ENCODE data around the gene FMNL1.

Gene FMNL1

GRCh38 chr17:45277216-45277849 is 55.6 kb downstream of the FMNL1 start:
- no peak overlapping the region for H3K27ac ChIP-seq (ENCODE audit: insufficient read depth in 1 of 2, low read depth in 1 of 2, low read length in 2 of 2, poor library complexity in 1 of 2, severe bottlenecking in 2 of 2)
- POLR2A ChIA-PET: interaction anchor here (1.1 to 1.3 kb wide), 2 partner anchors 35 to 108 kb away, joined by 3 to 5 read pairs; no protein-coding TSS in a partner anchor
- peak; percentile 95 to 98 (median 95) for DNase-seq
- H3K36me3 ChIP-seq (ENCODE audit: control insufficient read depth in 4 of 4, insufficient read depth in 4 of 4, low read length in 3 of 4): peaks cover 0 to 39% (median 23%) of the 10 kb centered on the region in 4 experiments
- WGBS (ENCODE audit: insufficient coverage): 25% methylated on average over 13 of the region's 16 CpGs
- H3K9me3 ChIP-seq (ENCODE audit: control extremely low read depth in 1 of 5, control insufficient read depth in 4 of 5, insufficient read depth in 2 of 5, low read depth in 1 of 5, low read length in 4 of 5): no peaks in the 10 kb centered on the region
- no peak overlapping the region for H3K4me3 ChIP-seq (ENCODE audit: control insufficient read depth in 1 of 7, extremely low read depth in 1 of 7, insufficient read depth in 4 of 7, low read depth in 2 of 7, low read length in 6 of 7)
- H3K4me1 ChIP-seq (ENCODE audit: control extremely low read depth in 1 of 4, control insufficient read depth in 4 of 4, insufficient read depth in 4 of 4, low read length in 3 of 4): peaks cover 0 to 6% (median 6%) of the 10 kb centered on the region in 4 experiments
- H3K27me3 ChIP-seq (replicated peaks in 2 of 5; ENCODE audit: control insufficient read depth in 4 of 5, insufficient read depth in 5 of 5, low read length in 4 of 5): no peaks in the 10 kb centered on the region
- CTCF ChIA-PET: interaction anchor here (0.7 to 7.6 kb wide), 34 partner anchors 10 to 142 kb away, joined by 3 to 169 read pairs (median 4); partner anchors contain the start of genes ACBD4 and MAP3K14

- Histone ChIP-seq H3K9me3 (ENCODE audit: control extremely low read depth in 1 of 5, control insufficient read depth in 4 of 5, insufficient read depth in 2 of 5, low read depth in 1 of 5, low read length in 4 of 5) (no peaks in the 10 kb centered on the region), H3K4me1 (ENCODE audit: control extremely low read depth in 1 of 4, control insufficient read depth in 4 of 4, insufficient read depth in 4 of 4, low read length in 3 of 4) (peaks cover 0 to 10% (median 6%) of the 10 kb centered on the region in 4 experiments), H3K27ac (ENCODE audit: insufficient read depth in 1 of 2, low read depth in 1 of 2, low read length in 2 of 2, poor library complexity in 1 of 2, severe bottlenecking in 2 of 2) (no peak overlapping the region), H3K36me3 (ENCODE audit: control insufficient read depth in 4 of 4, insufficient read depth in 4 of 4, low read length in 3 of 4) (peaks cover 3 to 41% (median 27%) of the 10 kb centered on the region in 4 experiments), H3K4me3 (ENCODE audit: control insufficient read depth in 1 of 7, extremely low read depth in 1 of 7, insufficient read depth in 4 of 7, low read depth in 2 of 7, low read length in 6 of 7) (no peak overlapping the region), H3K27me3 (replicated peaks in 2 of 5; ENCODE audit: control insufficient read depth in 4 of 5, insufficient read depth in 5 of 5, low read length in 4 of 5) (no peaks in the 10 kb centered on the region)
- DNase-seq: no peak
- WGBS (ENCODE audit: insufficient coverage): 88% methylated on average over 6 of the region's 7 CpGs
- POLR2A ChIA-PET: interaction anchor here (1.0 to 1.3 kb wide), 2 partner anchors 29 to 34 kb away, joined by 3 read pairs; no protein-coding TSS in a partner anchor
- CTCF ChIA-PET: interaction anchor here (0.7 to 7.6 kb wide), 25 partner anchors 9 to 130 kb away, joined by 3 to 169 read pairs (median 6); partner anchors contain the start of gene MAP3K14
Measured at GRCh38 chr17:45277992-45278391, 56.3 kb downstream of the FMNL1 start.

- 100% methylated on average over 3 of the region's 3 CpGs for WGBS (ENCODE audit: insufficient coverage)
- H3K4me3 ChIP-seq (ENCODE audit: control insufficient read depth in 1 of 7, extremely low read depth in 1 of 7, insufficient read depth in 4 of 7, low read depth in 2 of 7, low read length in 6 of 7): no peak overlapping the region
- H3K4me1 ChIP-seq (ENCODE audit: control extremely low read depth in 1 of 4, control insufficient read depth in 4 of 4, insufficient read depth in 4 of 4, low read length in 3 of 4): peaks cover 0 to 13% (median 8%) of the 10 kb centered on the region in 4 experiments
- ChIA-PET CTCF (interaction anchor here (0.7 to 7.6 kb wide), 2 partner anchors 14 to 109 kb away, joined by 3 to 169 read pairs; no protein-coding TSS in a partner anchor), POLR2A (no interaction called here)
- no peak for DNase-seq
- H3K27me3 ChIP-seq (replicated peaks in 2 of 5; ENCODE audit: control insufficient read depth in 4 of 5, insufficient read depth in 5 of 5, low read length in 4 of 5): no peaks in the 10 kb centered on the region
- no peaks in the 10 kb centered on the region for H3K9me3 ChIP-seq (ENCODE audit: control extremely low read depth in 1 of 5, control insufficient read depth in 4 of 5, insufficient read depth in 2 of 5, low read depth in 1 of 5, low read length in 4 of 5)
- peaks cover 11 to 43% (median 28%) of the 10 kb centered on the region in 4 experiments for H3K36me3 ChIP-seq (ENCODE audit: control insufficient read depth in 4 of 4, insufficient read depth in 4 of 4, low read length in 3 of 4)
- no peak overlapping the region for H3K27ac ChIP-seq (ENCODE audit: insufficient read depth in 1 of 2, low read depth in 1 of 2, low read length in 2 of 2, poor library complexity in 1 of 2, severe bottlenecking in 2 of 2)
Measured at GRCh38 chr17:45279898-45280297, 58.2 kb downstream of the FMNL1 start.

GRCh38 chr17:45282683-45283644 is 61.3 kb downstream of the FMNL1 start:
- POLR2A ChIA-PET: no interaction called here
- peak in 1 of 3 donors; percentile 11 for DNase-seq
- Histone ChIP-seq H3K9me3 (ENCODE audit: control extremely low read depth in 1 of 5, control insufficient read depth in 4 of 5, insufficient read depth in 2 of 5, low read depth in 1 of 5, low read length in 4 of 5) (no peaks in the 10 kb centered on the region), H3K4me1 (ENCODE audit: control extremely low read depth in 1 of 4, control insufficient read depth in 4 of 4, insufficient read depth in 4 of 4, low read length in 3 of 4) (peaks cover 0 to 9% (median 2%) of the 10 kb centered on the region in 4 experiments), H3K36me3 (ENCODE audit: control insufficient read depth in 4 of 4, insufficient read depth in 4 of 4, low read length in 3 of 4) (peaks cover 14 to 66% (median 46%) of the 10 kb centered on the region in 4 experiments), H3K4me3 (ENCODE audit: control insufficient read depth in 1 of 7, extremely low read depth in 1 of 7, insufficient read depth in 4 of 7, low read depth in 2 of 7, low read length in 6 of 7) (no peak overlapping the region), H3K27me3 (replicated peaks in 2 of 5; ENCODE audit: control insufficient read depth in 4 of 5, insufficient read depth in 5 of 5, low read length in 4 of 5) (no peaks in the 10 kb centered on the region), H3K27ac (ENCODE audit: insufficient read depth in 1 of 2, low read depth in 1 of 2, low read length in 2 of 2, poor library complexity in 1 of 2, severe bottlenecking in 2 of 2) (no peak overlapping the region)
- 84% methylated on average over 15 of the region's 21 CpGs for WGBS (ENCODE audit: insufficient coverage)
- CTCF ChIA-PET: interaction anchor here (0.5 to 3.1 kb wide), 13 partner anchors 8 to 147 kb away, joined by 3 to 11 read pairs (median 4); partner anchors contain the start of genes ACBD4 and MAP3K14

- ChIA-PET CTCF (interaction anchor here (0.9 to 3.1 kb wide), 9 partner anchors 9 to 65 kb away, joined by 3 to 11 read pairs (median 5); partner anchors contain the start of gene MAP3K14), POLR2A (interaction anchor here (0.7 kb wide), 1 partner anchor 19 kb away, joined by 3 read pairs; no protein-coding TSS in a partner anchor)
- peaks cover 0 to 8% (median 2%) of the 10 kb centered on the region in 4 experiments for H3K4me1 ChIP-seq (ENCODE audit: control extremely low read depth in 1 of 4, control insufficient read depth in 4 of 4, insufficient read depth in 4 of 4, low read length in 3 of 4)
- WGBS (ENCODE audit: insufficient coverage): 96% methylated on average over 5 of the region's 10 CpGs
- H3K9me3 ChIP-seq (ENCODE audit: control extremely low read depth in 1 of 5, control insufficient read depth in 4 of 5, insufficient read depth in 2 of 5, low read depth in 1 of 5, low read length in 4 of 5): no peaks in the 10 kb centered on the region
- H3K27me3 ChIP-seq (replicated peaks in 2 of 5; ENCODE audit: control insufficient read depth in 4 of 5, insufficient read depth in 5 of 5, low read length in 4 of 5): no peaks in the 10 kb centered on the region
- no peak for DNase-seq
- peaks cover 17 to 74% (median 51%) of the 10 kb centered on the region in 4 experiments for H3K36me3 ChIP-seq (ENCODE audit: control insufficient read depth in 4 of 4, insufficient read depth in 4 of 4, low read length in 3 of 4)
- no peak overlapping the region for H3K27ac ChIP-seq (ENCODE audit: insufficient read depth in 1 of 2, low read depth in 1 of 2, low read length in 2 of 2, poor library complexity in 1 of 2, severe bottlenecking in 2 of 2)
- H3K4me3 ChIP-seq (ENCODE audit: control insufficient read depth in 1 of 7, extremely low read depth in 1 of 7, insufficient read depth in 4 of 7, low read depth in 2 of 7, low read length in 6 of 7): no peak overlapping the region
Measured at GRCh38 chr17:45283711-45284110, 62.0 kb downstream of the FMNL1 start.

GRCh38 chr17:45284176-45285140 is 62.8 kb downstream of the FMNL1 start:
- Histone ChIP-seq H3K4me1 (ENCODE audit: control extremely low read depth in 1 of 4, control insufficient read depth in 4 of 4, insufficient read depth in 4 of 4, low read length in 3 of 4) (peaks cover 0 to 8% (median 3%) of the 10 kb centered on the region in 4 experiments), H3K9me3 (ENCODE audit: control extremely low read depth in 1 of 5, control insufficient read depth in 4 of 5, insufficient read depth in 2 of 5, low read depth in 1 of 5, low read length in 4 of 5) (no peaks in the 10 kb centered on the region), H3K27me3 (replicated peaks in 2 of 5; ENCODE audit: control insufficient read depth in 4 of 5, insufficient read depth in 5 of 5, low read length in 4 of 5) (no peaks in the 10 kb centered on the region), H3K36me3 (ENCODE audit: control insufficient read depth in 4 of 4, insufficient read depth in 4 of 4, low read length in 3 of 4) (peaks cover 22 to 79% (median 55%) of the 10 kb centered on the region in 4 experiments), H3K27ac (ENCODE audit: insufficient read depth in 1 of 2, low read depth in 1 of 2, low read length in 2 of 2, poor library complexity in 1 of 2, severe bottlenecking in 2 of 2) (no peak overlapping the region), H3K4me3 (ENCODE audit: control insufficient read depth in 1 of 7, extremely low read depth in 1 of 7, insufficient read depth in 4 of 7, low read depth in 2 of 7, low read length in 6 of 7) (no peak overlapping the region)
- peak; percentile 31 to 42 (median 38) for DNase-seq
- 92% methylated on average over 16 of the region's 21 CpGs for WGBS (ENCODE audit: insufficient coverage)
- CTCF ChIA-PET: interaction anchor here (0.5 to 7.7 kb wide), 14 partner anchors 9 to 102 kb away, joined by 3 to 35 read pairs (median 4); partner anchors contain the start of gene MAP3K14
- POLR2A ChIA-PET: interaction anchor here (0.7 kb wide), 1 partner anchor 19 kb away, joined by 3 read pairs; no protein-coding TSS in a partner anchor
